GM21423 (cell line): ENCODE data around the gene RPA1.

ENCODE experiments used
- ATAC-seq: cut with Tn5 transposase; IDR thresholded peaks from one replicate; pipeline ENCODE4 v1.9.1; 2021; ENCODE audit warnings: mild to moderate bottlenecking, moderate library complexity; ENCODE audit not compliant: unreplicated experiment

RPA1 gene

GRCh38 chr17:1907216-1907631 is 77.4 kb downstream of the RPA1 start:
- no peak for ATAC-seq

- no peak for ATAC-seq
Observed at GRCh38 chr17:1907909-1908698, 78.3 kb downstream of the RPA1 start.

DNA sequence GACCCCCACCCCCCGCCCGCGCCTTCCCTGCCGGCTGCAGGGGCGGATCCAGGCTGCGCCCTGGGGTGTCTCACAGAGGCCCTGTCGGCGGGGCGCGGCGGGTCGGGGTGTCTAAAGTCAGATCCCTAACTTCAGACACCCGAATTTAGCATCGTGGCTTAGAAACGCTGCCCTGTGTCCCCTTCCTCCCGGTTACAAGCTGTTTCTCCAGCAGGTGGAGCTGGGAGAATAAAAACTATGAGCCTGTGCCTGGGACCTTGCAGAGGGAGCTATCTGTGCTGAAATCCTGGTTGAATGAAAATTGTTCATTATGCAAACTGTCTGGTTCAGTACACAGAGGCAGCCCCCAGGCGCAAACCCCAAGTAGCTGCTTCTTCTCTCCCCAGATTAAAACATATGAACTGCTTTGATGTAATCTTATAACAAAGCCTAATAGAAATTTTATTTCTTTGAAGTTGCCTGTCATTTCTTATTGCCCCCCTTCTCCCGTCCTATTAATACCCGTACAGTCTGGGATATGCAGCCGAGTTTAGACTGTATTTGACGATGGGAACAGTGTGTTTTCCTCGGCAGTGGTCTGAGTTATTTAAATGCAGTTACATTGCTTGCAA is 79.0 kb downstream of the RPA1 start:
- ATAC-seq, result no peak

DNA sequence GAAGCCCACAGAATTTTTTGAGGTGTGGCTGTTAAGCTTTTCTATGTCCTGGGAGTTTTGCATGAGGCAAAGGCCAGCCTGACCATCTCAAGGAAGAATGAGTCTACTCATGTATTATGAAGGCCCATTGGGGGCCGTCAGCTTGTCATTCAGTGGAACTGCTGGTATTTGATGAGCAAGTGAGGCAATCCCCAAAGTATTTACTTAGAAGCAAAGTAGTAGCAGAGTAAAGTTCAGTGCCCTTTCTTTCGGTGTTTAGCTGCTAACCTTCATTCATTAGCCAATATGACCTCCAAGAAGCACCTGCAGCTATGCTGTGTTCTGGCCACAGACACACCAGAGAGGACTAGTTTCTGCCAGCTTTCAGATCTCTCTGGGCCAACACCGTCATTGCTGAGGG is 80.2 kb downstream of the RPA1 start:
- no peak for ATAC-seq

- no peak for ATAC-seq
Observed at GRCh38 chr17:1912146-1912545, 82.3 kb downstream of the RPA1 start.

- no peak for ATAC-seq
Observed at GRCh38 chr17:1913702-1914101, 83.9 kb downstream of the RPA1 start.

DNA sequence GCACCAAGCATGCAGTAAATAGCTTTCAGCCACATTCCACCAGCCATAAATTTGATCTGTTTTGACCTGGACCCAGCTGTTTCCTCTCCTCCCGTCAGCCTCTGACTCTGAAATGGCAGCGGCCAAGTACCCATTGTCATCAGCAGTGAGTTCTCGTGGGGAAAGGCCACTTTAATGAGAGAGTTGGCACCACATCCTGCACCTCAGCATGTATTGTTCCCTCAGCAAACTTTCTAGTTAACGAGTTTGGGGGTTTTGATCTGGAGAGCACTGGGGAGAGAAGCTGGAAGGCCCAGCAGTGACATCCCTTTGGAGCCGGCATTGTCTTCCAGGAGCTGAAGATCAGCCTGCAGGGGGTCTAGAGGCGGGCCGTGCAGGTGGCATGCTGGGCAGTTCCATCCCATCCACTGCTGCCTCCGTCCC is 84.9 kb downstream of the RPA1 start:
- no peak for ATAC-seq

DNA sequence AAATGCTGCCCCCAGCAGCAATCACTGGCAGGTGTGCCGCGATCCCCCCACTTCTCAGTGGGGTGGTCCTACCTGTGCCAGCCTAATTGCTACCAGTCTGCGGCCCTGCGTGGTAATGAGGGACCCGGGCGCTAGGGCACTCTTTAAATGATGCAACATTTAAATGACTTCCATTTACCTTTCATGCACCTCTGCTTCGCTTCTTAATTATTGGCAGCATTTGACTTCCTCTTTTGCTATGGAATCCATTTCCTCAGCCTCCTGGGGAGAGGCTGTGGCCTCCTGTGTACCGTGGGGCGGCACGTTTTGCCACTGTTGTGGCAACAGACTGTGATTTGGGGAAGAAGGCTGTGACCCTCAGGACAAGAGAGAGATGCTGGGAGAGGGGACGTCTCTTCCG is 86.1 kb downstream of the RPA1 start:
- ATAC-seq, result no peak

DNA sequence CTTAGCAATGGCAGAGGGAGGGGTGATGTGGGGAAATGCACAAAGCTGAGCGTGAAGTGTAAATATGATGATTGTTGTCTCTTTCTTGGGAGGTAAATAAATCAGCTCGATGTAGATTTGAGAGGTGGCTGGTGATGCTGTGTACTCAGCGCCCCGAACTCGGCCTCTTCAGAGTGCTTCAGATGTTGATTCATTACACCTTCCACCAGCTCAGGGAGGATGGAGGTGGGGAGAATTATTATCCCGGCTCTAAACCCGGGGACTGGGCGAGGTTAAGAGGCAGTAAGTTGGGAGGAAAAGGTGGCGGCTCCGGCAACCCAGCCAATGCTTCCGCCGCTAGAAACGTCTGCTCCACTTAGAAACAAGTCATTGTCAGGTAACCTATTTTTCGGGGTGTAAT is 86.5 kb downstream of the RPA1 start:
- ATAC-seq, result no peak

DNA sequence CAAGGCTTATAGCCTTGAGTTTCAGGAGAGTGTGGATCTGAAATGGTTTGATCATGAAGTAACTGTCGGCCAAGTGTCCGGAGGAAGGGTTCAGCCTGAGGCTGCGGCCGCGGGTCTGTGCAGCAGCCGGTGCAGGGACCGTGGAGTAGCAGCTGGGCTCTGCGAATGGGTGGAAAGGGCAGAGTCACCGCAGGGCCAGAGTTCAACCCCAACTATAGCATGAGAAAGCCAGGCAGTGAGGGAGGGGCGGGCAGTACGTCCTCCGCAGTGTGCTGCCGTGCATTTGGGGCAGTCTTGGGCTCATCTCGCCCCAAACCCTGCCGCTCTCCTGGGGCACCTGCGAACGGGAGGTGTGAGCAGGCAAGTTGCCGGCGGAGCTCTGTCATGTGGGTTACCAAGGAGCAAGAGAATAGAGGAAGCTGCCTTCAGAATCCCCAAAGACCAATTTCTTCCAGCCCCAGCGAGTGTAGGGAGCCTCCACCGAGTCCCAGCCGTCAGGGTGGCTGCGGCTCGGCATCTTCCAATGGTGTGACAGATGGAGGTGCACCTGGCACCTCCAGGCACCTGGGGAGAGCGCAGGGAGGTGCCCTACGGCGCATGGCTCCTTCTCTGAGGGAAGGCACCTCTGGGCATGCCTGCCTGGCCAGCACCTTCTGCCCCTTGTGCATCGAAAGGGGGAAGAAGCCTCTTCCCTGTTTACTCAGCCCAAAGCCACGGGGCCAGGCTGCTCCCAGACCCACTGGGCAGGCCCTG is 87.3 kb downstream of the RPA1 start:
- no peak for ATAC-seq

DNA sequence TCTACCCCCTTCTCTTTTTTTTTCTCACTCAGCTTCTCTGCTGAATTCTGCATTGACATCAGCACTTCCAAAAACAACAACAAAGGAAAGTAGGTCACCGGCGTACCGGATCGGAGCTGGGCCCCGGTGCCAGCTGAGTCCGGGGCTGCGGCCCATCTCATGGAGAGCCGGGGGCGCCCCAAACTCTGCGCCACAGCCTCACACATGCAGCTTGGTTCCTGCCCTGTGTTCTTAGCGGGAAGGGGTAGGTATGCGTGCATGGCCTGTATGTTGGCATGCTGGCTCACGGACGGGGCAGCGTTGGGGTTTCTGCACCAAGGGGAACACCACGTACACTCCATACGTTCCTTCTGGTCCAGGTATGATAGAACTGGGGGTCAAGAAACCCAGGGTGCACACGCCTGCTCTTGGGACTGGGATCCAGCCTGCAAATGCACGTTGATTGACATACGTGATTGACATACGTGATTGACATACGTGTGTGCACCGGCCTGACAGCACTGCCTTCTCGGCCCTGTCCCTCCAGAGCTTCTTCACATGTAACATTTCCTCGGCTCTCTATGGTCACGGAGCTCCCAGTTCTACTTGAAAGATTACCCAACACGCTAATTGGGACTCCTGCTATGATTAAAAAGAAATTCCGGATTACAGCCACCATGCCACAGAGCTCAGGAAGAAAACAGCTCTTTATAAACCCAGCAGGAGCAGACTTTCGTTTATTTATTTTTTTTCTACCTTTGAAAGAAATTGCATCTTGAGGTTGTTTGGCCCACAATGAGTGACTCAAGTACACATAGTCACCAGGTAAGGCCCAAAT is 88.7 kb downstream of the RPA1 start:
- ATAC-seq, result no peak

GRCh38 chr17:1919201-1919600 is 89.4 kb downstream of the RPA1 start:
- ATAC-seq, result no peak

GRCh38 chr17:1920948-1921351 is 91.1 kb downstream of the RPA1 start:
- no peak for ATAC-seq

- no peak for ATAC-seq
Observed at GRCh38 chr17:1928976-1929375, 99.2 kb downstream of the RPA1 start.

DNA sequence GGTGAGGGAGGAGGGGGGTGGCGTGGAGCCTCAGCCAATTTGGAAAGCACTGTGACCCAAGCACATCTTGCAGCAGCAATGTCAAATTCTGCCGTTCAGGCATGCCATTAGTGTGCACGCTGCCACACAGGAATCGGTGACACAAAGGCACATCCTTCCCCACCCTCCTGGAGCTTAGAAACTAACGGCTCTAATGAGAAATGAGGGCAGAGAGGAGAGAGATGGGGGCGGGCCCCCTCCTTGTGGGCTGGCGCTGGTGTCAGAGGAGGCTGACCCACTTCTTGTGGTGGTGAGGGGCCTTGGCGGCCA is 100.5 kb downstream of the RPA1 start:
- ATAC-seq, result no peak

DNA sequence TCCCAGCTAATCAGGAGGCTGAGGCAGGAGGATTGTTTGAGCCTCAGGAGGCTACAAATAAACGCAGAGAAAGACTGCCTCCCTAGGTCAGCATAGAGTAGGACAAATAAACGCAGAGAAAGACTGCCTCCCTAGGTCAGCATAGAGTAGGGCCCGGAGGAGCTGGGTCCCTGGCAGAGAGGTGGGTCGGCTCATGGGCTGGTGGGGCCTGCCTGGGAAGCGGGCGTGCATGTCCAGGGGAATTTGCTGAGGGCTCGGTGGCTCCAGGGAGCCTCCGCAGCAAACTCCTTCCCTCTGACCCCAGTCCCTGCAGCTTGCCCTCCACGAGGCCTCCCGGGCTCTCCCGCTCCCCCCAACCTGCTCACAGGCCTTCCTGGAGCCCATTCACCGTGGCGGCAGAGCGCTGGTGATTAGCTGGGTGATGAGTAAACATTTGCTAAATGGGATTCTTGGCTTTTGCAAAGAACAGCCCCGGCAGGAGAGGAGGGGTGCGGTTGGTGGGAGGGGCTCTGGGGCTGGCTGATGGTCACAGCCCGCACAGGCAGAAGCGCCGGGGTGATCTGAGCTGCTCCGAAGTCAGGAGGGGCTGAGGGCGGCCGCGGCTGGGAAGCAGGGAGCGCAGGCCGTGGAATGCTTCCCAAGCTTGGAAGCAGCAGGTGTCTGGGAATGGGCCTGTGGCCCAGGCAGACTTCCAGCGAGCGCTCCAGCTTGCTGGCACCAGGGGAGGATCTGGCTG is 102.2 kb downstream of the RPA1 start:
- no peak for ATAC-seq

- no peak for ATAC-seq
Observed at GRCh38 chr17:1933875-1934715, 104.3 kb downstream of the RPA1 start.

DNA sequence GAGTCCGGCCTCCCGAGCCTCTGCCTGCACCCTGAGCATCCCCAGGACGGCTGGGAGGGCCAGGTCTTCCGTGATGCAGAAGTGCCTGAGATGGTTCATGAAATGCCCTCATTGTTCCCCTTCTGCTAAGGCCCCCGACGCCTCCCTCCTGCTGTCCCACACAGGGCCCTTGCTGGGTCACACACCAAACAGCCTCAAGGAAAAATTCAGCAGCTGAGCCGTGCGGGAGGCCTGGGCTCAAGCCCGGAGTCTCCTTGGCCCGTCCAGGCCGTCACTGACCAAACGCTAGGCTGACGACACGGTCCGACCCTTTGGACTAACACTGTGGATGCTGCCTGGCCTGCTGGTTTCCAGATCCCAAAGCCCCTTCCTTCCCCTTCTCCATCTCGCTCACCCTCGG is 105.1 kb downstream of the RPA1 start:
- ATAC-seq, result no peak

- no peak for ATAC-seq
Observed at GRCh38 chr17:1936766-1937165, 107.0 kb downstream of the RPA1 start.

DNA sequence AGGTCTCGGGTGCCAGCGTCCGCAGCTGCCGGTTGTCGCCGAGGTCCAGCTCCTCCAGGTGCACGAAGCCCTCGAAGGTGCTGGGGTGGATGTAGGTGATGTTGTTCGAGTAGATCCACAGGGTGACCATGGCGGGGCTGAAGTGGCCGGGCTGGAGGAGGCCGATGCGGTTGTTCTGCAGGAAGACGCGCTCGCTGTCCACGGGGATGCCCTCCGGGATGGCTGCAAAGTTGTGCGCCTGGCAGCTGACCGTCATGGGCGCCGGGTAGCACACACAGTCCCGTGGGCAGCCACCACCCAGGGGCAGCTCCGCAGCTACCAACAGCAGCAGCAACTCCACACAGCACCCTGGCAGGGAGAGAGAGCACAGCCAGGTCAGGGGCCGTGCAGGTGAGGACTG is 107.7 kb downstream of the RPA1 start:
- no peak for ATAC-seq
